NCI-H82 treated with DMSO at 0.1 percent for 48 hours (cell line): ENCODE measurements around the gene GAL.

Experiments used
- DNase-seq: peaks from one replicate; lab custom pipeline; 2025; ENCODE audit not compliant: unreplicated experiment; lab: John Stamatoyannopoulos, UW

GAL gene

DNA sequence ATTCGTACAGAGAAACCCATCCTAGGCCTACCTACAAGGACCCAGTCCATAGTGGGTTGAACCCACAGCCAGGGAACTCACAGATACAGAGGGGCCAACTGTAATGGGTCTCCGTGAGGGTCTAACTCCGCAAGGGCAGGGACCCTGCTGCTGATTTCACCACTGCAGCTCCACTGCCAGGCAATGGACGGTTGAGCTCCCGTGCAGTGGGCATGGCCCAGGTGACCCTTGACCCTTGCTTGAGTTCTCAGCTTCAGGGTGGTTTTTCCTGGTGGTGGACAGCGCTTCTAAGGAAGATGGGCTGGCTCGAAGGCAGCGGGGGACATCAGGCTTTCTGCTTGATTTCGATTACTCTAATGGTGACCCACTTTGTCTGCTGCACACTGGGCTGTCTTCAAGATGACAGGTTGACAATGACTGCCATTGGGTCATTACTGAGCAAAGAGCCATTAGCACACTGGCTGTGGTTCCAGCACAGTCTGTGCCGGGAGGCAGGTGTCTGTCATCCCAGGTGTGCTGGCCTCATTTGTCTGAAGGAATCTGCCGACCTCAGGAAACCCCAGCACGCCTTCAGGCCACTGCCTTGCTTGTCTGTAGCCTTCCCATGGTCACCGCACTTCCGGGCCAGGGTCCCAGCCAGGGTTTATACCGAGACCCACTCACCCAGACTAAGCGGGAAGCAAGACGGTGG lies 3.7 kb upstream of the GAL start:
- no peak for DNase-seq

DNA sequence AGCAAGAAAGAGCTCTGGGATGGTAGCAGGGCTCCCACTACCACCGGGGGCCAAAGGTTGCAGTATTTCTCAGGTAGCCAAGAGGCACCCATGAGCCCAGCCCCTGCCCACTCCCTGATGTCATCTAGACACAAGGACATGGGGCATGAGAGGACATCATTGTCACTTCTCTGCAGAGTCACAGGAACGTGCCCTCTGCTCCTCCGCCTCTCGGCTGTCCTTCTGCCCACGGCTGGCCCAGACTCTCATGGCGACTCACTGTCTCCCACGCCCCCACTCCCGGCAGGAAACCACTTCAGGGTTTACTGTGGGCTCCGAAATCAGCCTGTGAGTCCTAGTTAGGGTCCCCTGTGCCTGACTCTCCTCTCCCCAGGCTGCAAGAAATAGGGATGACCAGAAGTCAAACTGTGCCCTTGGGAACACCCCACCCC lies 1.8 kb upstream of the GAL start:
- no peak for DNase-seq

GRCh38 chr11:68683121-68683520 lies 1.2 kb upstream of the GAL start:
- DNase-seq: no peak

- DNase-seq: no peak
These were observed 584 bp upstream of the GAL start for GRCh38 chr11:68683536-68684384.

DNA sequence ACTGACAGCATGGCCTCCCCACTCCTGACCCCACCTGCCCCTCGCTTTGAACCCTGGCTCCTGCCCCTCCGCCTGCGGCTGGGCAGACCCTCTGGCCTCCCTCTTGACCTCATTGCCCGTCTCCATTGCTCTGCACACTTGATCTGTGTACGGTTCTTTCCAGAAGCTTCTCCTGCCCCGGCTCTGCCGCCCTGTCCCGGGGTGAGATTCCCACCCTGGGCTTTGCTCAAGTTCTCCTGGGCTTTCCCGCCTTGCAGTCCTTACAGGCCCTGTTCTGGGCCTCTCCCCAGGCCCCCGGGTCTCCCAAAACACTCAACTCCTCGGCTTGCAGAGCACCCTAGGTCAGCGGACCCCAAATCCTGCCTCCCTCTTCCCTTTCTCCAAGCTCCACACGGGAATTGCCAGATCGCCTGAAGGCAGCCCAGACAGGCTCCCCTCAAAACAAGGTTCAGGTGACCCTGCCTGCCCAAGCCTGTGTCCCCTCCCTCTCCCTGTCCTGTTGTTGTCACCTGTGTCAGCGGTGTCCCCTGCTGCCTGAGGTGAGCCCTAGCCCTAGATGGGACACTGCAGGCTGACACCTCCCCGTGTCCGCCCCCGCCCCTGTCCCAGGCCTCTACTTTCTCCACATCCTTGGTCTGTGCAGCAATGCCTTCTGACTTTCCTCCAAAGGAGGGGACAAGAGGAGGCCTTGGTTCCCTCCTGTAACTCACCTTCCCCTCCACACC lies 1.5 kb downstream of the GAL start:
- DNase-seq: no peak

DNA sequence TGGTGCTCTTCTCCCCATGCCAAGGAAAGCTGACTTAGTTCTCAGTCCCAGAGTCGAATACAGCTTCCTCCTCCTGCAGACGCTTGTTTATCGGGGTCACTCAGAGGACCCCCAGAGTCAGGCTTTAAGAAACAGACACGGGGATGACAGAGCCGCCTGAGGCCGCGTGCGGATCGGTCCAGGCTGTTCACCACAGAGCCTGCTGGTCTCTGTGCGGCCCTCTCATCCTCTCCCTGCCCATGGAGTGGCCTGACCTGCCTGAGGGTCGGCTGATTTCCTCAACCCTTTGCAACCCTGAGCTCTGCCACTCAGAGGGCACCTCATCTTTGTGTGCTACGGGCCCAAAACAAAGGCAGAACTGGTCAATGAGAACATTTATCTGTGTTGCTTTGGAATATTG lies 2.1 kb downstream of the GAL start:
- no peak for DNase-seq

GRCh38 chr11:68687311-68687710 lies 3.0 kb downstream of the GAL start:
- DNase-seq: no peak

- no peak for DNase-seq
These were observed 3.6 kb downstream of the GAL start for GRCh38 chr11:68687986-68688385.

GRCh38 chr11:68688881-68689280 lies 4.5 kb downstream of the GAL start:
- DNase-seq: no peak

GRCh38 chr11:68689737-68690625 lies 5.6 kb downstream of the GAL start:
- no peak for DNase-seq

- no peak for DNase-seq
These were observed 6.5 kb downstream of the GAL start for GRCh38 chr11:68690671-68691401.

DNA sequence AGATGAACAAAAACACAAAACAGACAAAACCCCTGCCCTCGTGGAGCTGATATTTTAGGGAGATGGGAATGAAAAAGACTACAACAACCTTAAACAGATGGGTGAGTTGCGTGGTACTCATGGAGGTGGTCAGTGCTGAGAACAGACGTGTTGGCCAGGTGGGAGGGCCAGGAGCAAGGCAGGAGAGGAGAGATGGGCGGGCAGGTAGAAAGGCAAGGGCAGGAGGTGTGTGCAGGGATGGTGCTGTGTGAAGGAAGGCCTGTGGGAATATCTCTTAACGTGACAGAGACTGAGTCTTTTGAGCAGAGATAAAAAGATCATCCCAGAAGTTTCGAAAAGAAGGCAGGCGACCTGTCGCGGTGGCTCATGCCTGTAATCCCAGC lies 7.0 kb downstream of the GAL start:
- DNase-seq: no peak

DNA sequence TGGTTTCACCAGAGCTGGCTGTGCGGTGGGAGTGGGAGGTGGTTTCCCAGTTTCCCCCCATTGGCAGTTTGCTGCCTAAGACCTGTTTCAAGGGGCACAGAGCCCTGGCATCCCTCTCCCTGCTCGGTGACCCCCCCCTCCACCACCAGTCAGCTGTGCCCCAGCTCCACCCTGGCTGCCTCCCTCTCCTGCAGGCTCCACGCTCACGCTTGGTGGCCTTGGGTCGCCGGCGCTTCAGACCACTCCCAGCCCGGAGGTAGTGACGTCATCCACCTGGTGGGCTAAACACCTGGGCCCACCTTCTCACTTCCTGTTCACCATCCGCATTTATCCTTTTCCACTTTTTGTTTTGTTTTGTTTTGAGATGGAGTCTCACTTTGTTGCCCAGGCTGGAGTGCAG lies 7.8 kb downstream of the GAL start:
- DNase-seq: no peak

DNA sequence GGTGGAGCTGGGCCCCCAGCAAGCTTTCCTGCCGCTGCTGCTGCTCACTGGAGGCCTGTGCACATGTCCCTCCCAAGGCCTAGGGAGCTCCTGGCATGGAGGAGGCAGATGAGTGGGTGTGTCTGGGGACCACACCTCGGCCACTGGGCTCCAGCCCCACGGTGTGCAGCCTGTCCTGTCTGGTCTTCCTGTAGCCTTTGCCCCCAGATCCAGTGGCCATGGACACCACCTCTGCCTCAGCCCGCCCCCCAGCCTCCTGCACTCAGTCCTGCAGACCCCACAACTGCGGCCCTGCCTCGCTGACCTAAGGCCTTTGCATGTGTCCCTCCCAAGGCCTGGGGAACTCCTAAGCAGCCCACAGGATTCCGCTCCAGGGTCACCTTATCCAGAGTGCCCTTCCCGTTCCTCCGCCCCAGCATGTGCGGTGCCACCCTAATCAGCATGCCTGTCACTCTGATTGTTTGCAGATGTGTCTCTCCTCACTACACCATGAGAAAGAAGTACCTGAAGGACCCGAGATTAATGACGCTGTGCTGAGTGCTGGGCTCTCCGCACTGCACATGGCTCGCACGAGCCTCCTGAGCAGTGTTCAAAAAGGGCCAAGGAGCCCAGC lies 8.6 kb downstream of the GAL start:
- no peak for DNase-seq

GRCh38 chr11:68693484-68693882 lies 9.1 kb downstream of the GAL start:
- DNase-seq: no peak

DNA sequence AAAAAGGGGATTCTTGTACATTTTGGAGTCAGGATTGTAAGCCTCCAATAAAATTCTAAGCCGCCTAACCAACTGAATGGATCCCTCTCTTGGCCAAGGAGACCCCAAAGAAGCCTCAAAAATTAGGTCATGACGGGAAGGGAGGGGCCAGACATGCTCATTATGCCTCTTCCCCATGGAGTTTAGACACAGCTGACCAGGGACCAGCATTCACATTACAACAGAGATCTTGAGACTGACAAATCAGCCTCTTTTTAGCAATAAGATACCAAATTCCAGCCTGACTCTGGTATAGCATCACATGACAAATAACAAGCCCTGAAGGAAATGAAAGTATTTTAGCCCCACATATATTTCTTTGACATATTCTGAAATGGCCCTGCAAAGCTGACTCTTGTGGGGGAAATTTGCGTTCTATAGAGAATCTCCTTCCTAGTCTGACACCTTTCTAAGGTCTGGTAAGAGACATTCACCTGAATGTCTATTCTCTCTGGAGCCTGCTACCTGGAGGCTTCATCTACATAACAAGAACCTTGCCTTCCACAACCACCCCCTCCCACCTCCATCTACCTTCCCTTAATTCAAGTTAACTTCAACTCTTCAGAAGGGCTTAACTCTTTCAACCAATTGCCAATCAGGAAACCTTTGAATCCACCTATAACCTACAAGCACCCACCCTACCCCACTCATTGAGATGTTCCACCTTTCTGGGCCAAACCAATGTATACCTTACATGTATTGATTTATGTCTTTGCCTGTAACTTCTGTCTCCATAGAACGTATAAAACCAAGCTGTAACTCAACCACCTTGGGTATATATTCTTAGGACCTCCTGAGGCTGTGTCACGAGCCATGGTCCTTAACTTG lies 10.3 kb downstream of the GAL start:
- no peak for DNase-seq

DNA sequence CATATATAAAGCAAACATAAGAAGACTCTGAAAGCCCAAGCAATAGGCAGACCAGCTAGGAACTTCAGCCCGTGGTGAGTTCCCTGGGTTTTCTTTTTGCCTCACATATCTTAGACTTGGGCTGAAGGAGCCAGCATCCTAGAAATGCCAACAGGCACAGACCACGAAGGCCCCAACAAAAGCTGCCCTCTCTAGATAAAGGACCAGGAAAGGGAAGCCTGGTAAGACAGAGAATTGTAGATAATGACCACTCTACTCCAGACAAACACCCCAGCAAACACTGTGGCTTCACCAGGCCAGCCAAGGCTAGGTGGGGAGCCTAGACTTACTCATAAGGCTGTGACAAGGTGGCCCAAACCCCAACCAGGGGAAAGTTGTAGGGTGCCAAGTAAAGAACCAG lies 11.2 kb downstream of the GAL start:
- no peak for DNase-seq

DNA sequence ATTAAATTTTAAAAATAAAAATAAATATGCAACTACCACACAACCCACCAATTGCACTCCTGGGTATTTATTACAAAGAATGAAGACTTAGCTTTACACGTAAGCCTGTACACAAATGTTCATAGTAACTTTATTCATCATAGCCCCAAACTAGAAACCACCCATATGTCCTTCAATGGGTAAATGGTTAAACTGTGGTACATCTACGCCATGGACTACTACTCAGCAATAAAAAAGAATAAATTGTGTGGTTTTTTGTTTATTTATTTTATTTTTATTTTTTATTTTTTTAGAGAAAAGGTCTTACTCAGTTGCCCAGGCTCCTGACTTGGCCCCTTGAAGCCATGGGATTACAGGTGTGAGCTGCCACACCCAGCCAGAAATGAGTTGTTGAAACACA lies 14.6 kb downstream of the GAL start:
- no peak for DNase-seq

- no peak for DNase-seq
These were observed 20.5 kb downstream of the GAL start for GRCh38 chr11:68704887-68705286.
